Measurements from ENCODE around the gene CHGA.

DNA sequence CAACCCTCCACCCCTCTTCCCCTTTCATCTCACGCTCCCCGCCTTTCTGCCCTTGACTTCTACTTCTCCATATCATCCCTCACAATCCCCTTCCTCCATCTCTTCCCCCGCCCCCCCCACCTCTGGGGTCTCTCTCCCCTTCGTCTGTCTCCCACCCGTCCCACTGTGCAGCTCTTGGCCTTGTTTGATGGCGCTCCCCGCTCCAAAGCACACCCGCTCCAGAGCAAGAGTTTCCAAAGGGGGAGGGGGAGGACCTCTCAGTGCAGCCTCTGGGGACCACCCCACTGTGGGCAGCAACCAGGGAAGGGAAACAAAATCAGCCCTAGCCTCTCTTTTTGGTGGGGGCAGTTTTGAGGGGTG lies 774 bp downstream of the CHGA start:
- no peak for TF ChIP-seq FOSL1 (IDR thresholded peaks at IDR 0.05; ENCODE audit: low read depth)
- TF ChIP-seq RAD21 (IDR thresholded peaks at IDR 0.05; ENCODE audit: low read depth): no peak

Measured in HCT116 (cell line).